Urinary bladder (tissue), 4 donors: ENCODE data around the gene OR8G5. TPM values are rescaled to one million over a fixed set of nuclear protein-coding genes. Genes with fewer than 3 reads are reported as not detected.

Experiments
- DNase-seq: peaks from one replicate; pipeline ENCODE4 v3.0.0-alpha.2; 2015; ENCODE audit errors: extremely low spot score
- H3K27ac ChIP-seq: one replicate; pipeline ENCODE4 v1.5.1; 2013; ENCODE audit warnings: low read depth, mild to moderate bottlenecking, moderate library complexity
- H3K36me3 ChIP-seq: one replicate; pipeline ENCODE4 v1.6.1; 2013; ENCODE audit warnings: mild to moderate bottlenecking, moderate library complexity; ENCODE audit not compliant: insufficient read depth
- H3K4me1 ChIP-seq: one replicate; pipeline ENCODE4 v1.6.1; 2013; ENCODE audit warnings: mild to moderate bottlenecking, moderate library complexity; ENCODE audit not compliant: insufficient read depth
- H3K4me3 ChIP-seq: one replicate; pipeline ENCODE4 v1.5.1; 2013; ENCODE audit warnings: low read depth, low read length
- WGBS: extraction: QIAGEN DNeasy Blood & Tissue Kit; methylation state at CpG from one replicate; pipeline ENCODE4 v1.1.7; 2013; 5-methylcytosine and 5-hydroxymethylcytosine counted together
- polyA plus RNA-seq: library from polyadenylated mRNA; stranded (reverse); fragments of 200-250 nt; gene quantifications from one replicate; pipeline ENCODE4 v1.2.3, GENCODE V29; 2013
- total RNA-seq: library from RNA; depleted of rRNA; stranded (reverse); fragments of >200 nt; gene quantifications from one replicate; pipeline ENCODE4 v1.2.3, GENCODE V29; 2014
- donor health status: healthy with polysubstance abuse.
- donor health status: healthy.

Gene OR8G5
- total and polyA plus RNA-seq, 2 donors: not detected

GRCh38 chr11:124307093-124307492 lies 50.9 kb downstream of the OR8G5 start:
- Histone ChIP-seq H3K4me1 (no peaks in the 10 kb centered on the region), H3K27ac (no peak overlapping the region), H3K4me3 (no peak overlapping the region), H3K36me3 (no peaks in the 10 kb centered on the region)
- no peak for DNase-seq

- H3K4me1 ChIP-seq: no peaks in the 10 kb centered on the region
- DNase-seq: no peak
- no peaks in the 10 kb centered on the region for H3K36me3 ChIP-seq
- no peak overlapping the region for H3K27ac ChIP-seq
- H3K4me3 ChIP-seq: no peak overlapping the region
Measured at GRCh38 chr11:124310721-124311120, 54.5 kb downstream of the OR8G5 start.

- H3K4me1 ChIP-seq: no peaks in the 10 kb centered on the region
- no peak for DNase-seq
- H3K36me3 ChIP-seq: no peaks in the 10 kb centered on the region
- WGBS: 80% methylated on average over 5 of the region's 5 CpGs
- H3K4me3 ChIP-seq: no peak overlapping the region
- H3K27ac ChIP-seq: no peak overlapping the region
Measured at GRCh38 chr11:124311269-124311668, 55.1 kb downstream of the OR8G5 start.

- no peaks in the 10 kb centered on the region for H3K4me1 ChIP-seq
- H3K27ac ChIP-seq: no peak overlapping the region
- no peak for DNase-seq
- no peaks in the 10 kb centered on the region for H3K36me3 ChIP-seq
- H3K4me3 ChIP-seq: no peak overlapping the region
Measured at GRCh38 chr11:124311670-124312069, 55.5 kb downstream of the OR8G5 start.

- Histone ChIP-seq H3K4me3 (no peak overlapping the region), H3K27ac (no peak overlapping the region), H3K36me3 (no peaks in the 10 kb centered on the region), H3K4me1 (no peaks in the 10 kb centered on the region)
- WGBS: 89% methylated on average over 4 of the region's 4 CpGs
- DNase-seq: no peak
Measured at GRCh38 chr11:124313131-124313530, 57.0 kb downstream of the OR8G5 start.

GRCh38 chr11:124313849-124314248 lies 57.7 kb downstream of the OR8G5 start, which contains the start of gene OR8D1:
Gene OR8D1 (minus strand): TSS chr11:124313949. CDS start chr11:124310766, 3,183 bp downstream.
- Histone ChIP-seq H3K4me1 (no peaks in the 10 kb centered on the region), H3K27ac (no peak within 1 kb of the TSS), H3K36me3 (no peaks in the 10 kb centered on the region), H3K4me3 (no peak within 1 kb of the TSS)
- 69% methylated on average over 2 of the region's 2 CpGs for WGBS
- no peak for DNase-seq

GRCh38 chr11:124315052-124315451 lies 58.9 kb downstream of the OR8G5 start:
- no peak overlapping the region for H3K4me3 ChIP-seq
- no peaks in the 10 kb centered on the region for H3K36me3 ChIP-seq
- 43% methylated on average over 3 of the region's 3 CpGs for WGBS
- no peak for DNase-seq
- H3K27ac ChIP-seq: no peak overlapping the region
- no peaks in the 10 kb centered on the region for H3K4me1 ChIP-seq

Other genes starting within 250 kb of the OR8G5 start
- gene OR10G4, start 243.4 kb upstream of the OR8G5 start, total RNA-seq: not detected
- not detected for gene OR10G4, start 243.4 kb upstream of the OR8G5 start, polyA plus RNA-seq
- not detected for gene OR10G9, start 233.4 kb upstream of the OR8G5 start, total RNA-seq
- gene OR10G9, start 233.4 kb upstream of the OR8G5 start, polyA plus RNA-seq: not detected
- gene OR10G8, start 229.6 kb upstream of the OR8G5 start, total RNA-seq: not detected
- gene OR10G8, start 229.6 kb upstream of the OR8G5 start, polyA plus RNA-seq: not detected
- gene OR10G7, start 215.1 kb upstream of the OR8G5 start, total RNA-seq: not detected
- gene OR10G7, start 215.1 kb upstream of the OR8G5 start, polyA plus RNA-seq: not detected
- 36.2 TPM for gene VWA5A, start 140.9 kb upstream of the OR8G5 start, total RNA-seq
- 21.0 TPM for gene VWA5A, start 140.9 kb upstream of the OR8G5 start, polyA plus RNA-seq
- gene OR10D3, start 73.0 kb upstream of the OR8G5 start, total RNA-seq: not detected
- not detected for gene OR10D3, start 73.0 kb upstream of the OR8G5 start, polyA plus RNA-seq
- gene OR8G1, start 15.3 kb upstream of the OR8G5 start, total RNA-seq: not detected
- gene OR8G1, start 15.3 kb upstream of the OR8G5 start, polyA plus RNA-seq: not detected
- not detected for gene OR8D1, start 57.6 kb downstream of the OR8G5 start, total RNA-seq
- not detected for gene OR8D1, start 57.6 kb downstream of the OR8G5 start, polyA plus RNA-seq
- not detected for gene OR8D2, start 63.8 kb downstream of the OR8G5 start, total RNA-seq
- not detected for gene OR8D2, start 63.8 kb downstream of the OR8G5 start, polyA plus RNA-seq
- not detected for gene OR8B2, start 128.1 kb downstream of the OR8G5 start, total RNA-seq
- gene OR8B2, start 128.1 kb downstream of the OR8G5 start, polyA plus RNA-seq: not detected
- not detected for gene OR8B3, start 142.6 kb downstream of the OR8G5 start, total RNA-seq
- gene OR8B3, start 142.6 kb downstream of the OR8G5 start, polyA plus RNA-seq: not detected
- not detected for gene OR8B4, start 168.5 kb downstream of the OR8G5 start, total RNA-seq
- gene OR8B4, start 168.5 kb downstream of the OR8G5 start, polyA plus RNA-seq: not detected
- not detected for gene OR8B8, start 189.3 kb downstream of the OR8G5 start, total RNA-seq
- gene OR8B8, start 189.3 kb downstream of the OR8G5 start, polyA plus RNA-seq: not detected